Stimulated activated CD8-positive, alpha-beta memory T cell treated with anti-CD3 and anti-CD28 coated beads, Interleukin-12 subunit alpha, Interleukin-12 subunit beta, amount 100 ng/mL, for 4 hours (primary cell): ENCODE measurements around the gene PARP14.
"Not testable (repeated sequence)": the region's sequence is repeated elsewhere in the genome, so short reads cannot be mapped to it uniquely, and the experiment has no call there.

Experiments used
- DNase-seq: peaks from one replicate; pipeline ENCODE4 v3.0.0-alpha.2; 2020; ENCODE audit warnings: low read depth

The PARP14 gene

GRCh38 chr3:122719273-122719921 is 38.8 kb downstream of the PARP14 start:
- DNase-seq = no peak

DNA sequence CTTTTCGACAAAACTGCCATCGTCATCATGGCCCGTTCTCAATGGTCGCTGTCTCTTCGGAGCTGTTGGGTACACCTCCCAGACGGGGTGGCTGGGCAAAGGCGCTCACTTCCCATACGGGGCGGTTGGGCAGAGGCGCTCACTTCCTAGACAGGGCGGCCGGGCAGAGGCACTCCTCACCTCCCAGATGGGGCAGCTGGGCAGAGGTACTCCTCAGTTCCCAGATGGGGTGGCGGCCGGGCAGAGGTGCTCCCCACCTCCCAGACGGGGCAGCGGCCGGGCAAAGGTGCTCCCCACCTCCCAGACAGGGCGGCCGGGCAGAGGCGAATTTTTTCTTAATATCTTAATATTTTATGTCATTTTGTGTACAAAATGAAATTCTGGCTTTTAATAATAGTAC is 44.5 kb downstream of the PARP14 start:
- DNase-seq = no peak

- no peak for DNase-seq
Observed at GRCh38 chr3:122727294-122727693, 46.7 kb downstream of the PARP14 start.

- DNase-seq = no peak
Observed at GRCh38 chr3:122727766-122728165, 47.1 kb downstream of the PARP14 start.

- no peak for DNase-seq
Observed at GRCh38 chr3:122728186-122728585, 47.5 kb downstream of the PARP14 start.

GRCh38 chr3:122728756-122729514 is 48.3 kb downstream of the PARP14 start:
- DNase-seq = no peak

DNA sequence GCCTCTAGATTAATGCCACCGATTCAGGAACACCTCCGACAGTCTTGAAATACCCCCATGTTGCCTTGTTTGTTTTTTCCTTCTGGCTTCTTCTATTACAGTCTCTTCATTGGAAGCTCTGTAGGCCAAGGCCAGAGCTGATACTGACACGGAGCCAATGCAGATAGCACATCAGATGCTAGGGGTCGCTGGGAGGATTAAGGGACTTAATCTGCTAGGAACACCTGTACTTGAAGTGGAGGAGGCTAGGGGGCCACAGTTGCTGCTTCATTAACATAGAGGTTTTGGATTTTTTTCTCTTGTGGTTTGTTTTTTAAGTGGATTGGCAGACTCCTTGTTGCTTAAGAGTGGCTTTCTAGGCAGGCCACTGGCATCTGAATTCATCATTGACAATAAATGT is 49.6 kb downstream of the PARP14 start:
- no peak for DNase-seq

DNA sequence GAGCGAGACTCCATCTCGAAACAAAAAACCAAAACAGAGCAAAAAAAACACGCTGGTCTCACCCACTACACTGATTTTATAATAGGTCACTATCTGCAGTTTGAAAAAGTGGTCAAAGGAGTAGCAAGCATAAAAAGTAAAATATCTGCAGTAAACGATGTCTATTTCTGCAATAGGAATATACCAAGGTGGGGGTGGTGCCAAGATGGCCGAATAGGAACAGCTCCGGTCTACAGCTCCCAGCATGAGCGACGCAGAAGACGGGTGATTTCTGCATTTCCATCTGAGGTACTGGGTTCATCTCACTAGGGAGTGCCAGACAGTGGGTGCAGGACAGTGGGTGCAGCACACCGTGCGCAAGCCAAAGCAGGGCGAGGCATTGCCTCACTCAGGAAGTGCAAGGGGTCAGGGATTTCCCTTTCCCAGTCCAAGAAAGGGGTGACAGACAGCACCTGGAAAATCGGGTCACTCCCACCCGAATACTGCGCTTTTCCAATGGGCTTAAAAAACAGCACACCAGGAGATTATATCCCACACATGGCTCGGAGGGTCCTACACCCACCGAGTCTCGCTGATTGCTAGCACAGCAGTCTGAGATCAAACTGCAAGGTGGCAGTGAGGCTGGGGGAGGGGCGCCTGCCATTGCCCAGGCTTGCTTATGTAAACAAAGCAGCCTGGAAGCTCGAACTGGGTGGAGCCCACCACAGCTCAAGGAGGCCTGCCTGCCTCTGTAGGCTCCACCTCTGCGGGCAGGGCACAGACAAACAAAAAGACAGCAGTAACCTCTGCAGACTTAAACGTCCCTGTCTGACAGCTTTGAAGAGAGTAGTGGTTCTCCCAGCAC is 52.3 kb downstream of the PARP14 start:
- DNase-seq = not testable (repeated sequence)

DNA sequence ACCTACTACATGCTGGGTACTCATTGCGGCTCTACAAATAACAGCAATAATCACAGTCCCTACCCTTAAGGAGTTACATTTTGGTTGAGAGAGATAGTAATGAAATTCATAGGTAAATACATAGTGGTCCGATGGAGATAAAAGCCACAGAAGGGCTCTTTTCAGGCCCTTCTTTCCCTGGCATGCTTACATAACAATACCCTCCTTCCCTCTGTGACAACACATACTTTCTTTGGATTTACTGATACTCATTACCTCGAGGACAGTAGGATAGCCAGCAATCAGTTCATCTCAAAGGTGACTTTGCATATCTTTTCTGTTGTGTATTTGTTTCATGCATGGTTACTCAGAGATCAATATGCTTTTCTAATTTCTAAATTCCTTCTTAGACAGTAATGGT is 58.5 kb downstream of the PARP14 start:
- no peak for DNase-seq

GRCh38 chr3:122742234-122742633 is 61.6 kb downstream of the PARP14 start:
- no peak for DNase-seq

- DNase-seq = no peak
Observed at GRCh38 chr3:122743581-122744120, 63.0 kb downstream of the PARP14 start.

GRCh38 chr3:122745369-122746021 is 64.9 kb downstream of the PARP14 start:
- DNase-seq = no peak

DNA sequence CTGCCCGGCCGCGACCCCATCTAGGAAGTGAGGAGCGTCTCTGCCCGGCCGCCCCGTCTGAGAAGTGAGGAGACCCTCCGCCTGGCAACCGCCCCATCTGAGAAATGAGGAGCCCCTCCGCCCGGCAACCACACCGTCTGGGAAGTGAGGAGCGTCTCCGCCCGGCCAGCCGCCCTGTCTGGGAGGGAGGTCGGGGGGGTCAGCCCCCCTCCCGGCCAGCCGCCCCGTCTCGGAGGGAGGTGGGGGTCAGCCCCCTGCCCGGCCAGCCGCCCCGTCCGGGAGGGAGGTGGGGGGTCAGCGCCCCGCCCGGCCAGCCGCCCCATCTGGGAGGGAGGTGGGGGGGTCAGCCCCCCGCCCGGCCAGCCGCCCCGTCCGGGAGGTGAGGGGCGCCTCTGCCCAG is 66.7 kb downstream of the PARP14 start:
- not testable (repeated sequence) for DNase-seq

- DNase-seq = no peak
Observed at GRCh38 chr3:122748347-122748746, 67.7 kb downstream of the PARP14 start.

DNA sequence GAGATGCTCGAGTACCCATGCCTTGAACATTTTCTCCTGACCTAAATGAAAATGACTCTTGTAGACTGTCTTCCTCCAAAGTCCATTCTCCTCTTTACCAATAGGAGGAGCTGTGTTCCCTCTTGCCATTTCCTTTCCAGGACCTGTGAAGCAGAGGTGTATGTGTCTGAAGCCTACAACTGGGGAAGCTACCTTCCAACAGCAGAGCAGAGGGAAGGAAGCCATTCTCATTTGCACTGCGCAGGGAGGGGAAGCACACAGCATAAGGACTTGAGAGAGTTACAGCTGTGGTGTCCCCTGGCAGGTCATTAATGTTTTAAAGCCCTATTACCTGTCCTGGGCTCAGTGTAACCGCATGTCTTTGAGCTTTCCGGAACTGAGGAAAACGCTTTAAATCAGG is 74.3 kb downstream of the PARP14 start:
- no peak for DNase-seq

DNA sequence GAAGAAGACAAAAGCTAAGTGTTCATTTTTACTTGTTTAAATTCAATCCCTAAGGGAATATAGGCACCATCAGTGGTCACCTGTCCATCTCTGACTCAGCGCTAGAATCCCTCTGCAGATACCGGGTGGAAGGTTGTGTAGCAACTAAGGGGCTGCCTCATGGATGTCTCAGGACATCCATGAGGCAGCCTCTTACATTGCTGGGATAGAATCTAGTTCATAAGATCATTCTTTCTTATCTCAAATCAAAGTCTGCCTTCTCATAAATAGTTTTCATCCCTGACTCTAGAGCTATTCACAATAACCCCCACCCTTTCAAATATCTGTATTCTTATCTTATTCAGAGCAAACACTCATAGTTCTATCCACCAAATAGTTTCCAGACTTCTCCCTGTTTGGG is 74.9 kb downstream of the PARP14 start:
- no peak for DNase-seq

DNA sequence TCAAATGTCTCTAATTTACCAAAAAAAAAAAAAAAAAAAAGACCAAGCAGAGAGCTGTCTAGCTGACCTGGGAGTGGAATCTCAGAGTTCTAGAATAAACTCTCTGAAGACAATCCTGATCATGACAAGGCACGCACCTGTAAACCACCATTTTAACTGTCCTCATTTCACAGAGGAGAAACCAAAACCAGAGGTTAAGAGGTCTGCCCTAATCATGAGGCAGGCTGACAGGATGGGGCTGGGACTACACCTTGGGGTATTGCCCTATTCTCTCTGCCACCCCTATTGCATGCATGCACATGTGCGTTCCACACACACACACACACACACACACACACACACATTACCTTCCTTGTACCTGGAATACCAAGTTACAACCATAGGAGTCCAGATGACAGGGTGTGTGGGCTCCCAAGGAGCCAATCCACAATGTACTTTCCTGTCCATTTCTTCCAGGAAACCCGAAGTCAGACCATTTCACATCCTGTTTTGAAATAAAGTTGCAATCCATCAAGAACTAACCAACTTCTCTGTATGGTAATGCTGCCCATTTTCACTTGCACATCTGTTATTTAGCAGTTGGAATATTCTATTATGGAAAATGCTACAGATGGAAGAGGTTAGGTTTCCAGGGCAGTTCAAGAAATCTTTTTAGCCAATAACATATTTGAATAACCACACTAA is 78.4 kb downstream of the PARP14 start:
- DNase-seq = no peak

DNA sequence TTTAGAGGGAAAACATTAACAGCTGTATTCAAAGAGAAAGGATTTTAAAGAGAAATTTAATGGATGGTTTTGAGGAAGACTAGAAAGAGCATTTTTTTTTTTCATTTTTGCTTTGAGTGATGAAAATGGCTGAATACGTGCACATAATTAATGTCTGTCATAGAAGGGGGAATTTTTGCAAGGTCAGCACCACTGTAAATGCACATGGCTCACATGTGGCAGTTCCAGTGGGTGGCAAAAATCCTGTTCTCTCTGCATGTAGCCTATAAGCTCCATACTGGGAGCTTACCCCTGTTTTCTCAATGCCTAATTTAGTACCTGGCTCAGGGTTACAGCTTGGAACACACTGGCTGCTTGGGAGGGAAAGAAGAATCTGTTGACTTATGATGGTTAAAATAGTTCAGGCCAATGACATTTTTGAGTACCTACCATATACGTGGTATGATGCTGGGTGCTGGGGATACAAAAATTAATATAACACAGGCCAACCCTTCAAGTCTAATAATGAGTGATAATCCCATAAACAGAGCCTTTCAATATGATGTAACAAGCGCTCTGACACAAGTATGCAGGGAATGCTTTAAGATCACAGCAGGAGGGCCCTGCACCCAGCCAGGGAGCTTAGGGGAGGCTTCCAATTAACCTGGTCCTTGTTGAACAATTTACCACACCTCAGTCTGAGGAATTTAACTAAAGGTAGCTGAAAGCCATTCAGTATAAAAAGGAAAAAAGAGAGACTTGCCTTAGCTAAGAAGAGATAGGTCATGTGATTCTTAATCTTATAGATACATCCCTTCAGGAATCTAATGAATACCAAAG is 80.0 kb downstream of the PARP14 start:
- DNase-seq = no peak

- DNase-seq = no peak
Observed at GRCh38 chr3:122766430-122766829, 85.8 kb downstream of the PARP14 start.

GRCh38 chr3:122767540-122768372 is 87.1 kb downstream of the PARP14 start:
- no peak for DNase-seq
